Measurements from ENCODE around the gene ECM2.

Gene ECM2

GRCh38 chr9:92496396-92497176 lies 39.2 kb downstream of the ECM2 start:
- no peak for DNase-seq

GRCh38 chr9:92494856-92495255 lies 40.9 kb downstream of the ECM2 start:
- no peak for DNase-seq

- no peak for DNase-seq
Observed at GRCh38 chr9:92493749-92494387, 41.9 kb downstream of the ECM2 start.

- no peak for DNase-seq
Observed at GRCh38 chr9:92492781-92493401, 42.9 kb downstream of the ECM2 start.

DNA sequence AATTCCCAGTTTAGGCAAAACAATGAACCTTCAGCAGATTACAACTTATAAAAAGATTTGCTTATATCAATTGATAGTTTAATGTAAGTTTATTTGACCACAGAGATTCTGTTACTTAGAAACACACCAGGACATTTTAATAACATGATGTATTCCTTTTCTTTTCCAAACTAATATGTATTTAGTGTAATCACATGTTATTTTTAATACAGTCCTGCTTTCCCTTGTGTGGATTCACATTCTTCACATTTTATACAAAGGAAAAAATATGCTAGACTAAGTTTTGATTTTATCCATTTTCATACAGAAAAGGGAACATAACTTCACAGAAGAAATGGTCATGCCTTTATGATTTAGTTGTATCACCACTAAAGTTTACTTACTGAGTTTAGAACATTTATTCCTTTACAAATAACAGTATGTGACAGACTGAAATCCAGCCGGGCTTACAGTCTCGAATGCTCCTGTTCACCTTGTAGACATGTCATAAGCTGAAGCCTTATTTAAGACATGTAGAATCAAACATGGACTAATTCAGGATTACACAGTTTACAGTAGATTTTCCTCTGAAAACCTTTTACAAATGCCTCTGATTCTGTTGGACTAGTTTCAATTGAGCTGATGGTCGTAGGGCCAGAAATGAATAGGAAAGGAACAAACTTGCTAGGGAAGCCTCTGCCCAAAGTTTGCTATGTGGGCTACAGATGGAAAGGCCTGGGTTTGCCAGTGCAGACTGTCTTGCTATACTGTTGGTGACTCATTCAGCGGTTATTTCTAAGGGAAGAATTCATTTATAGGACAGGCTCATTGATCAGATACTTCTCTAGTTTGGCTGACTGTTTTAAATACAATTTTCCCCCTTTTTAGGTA lies 46.9 kb downstream of the ECM2 start:
- DNase-seq, result no peak

GRCh38 chr9:92486371-92486770 lies 49.4 kb downstream of the ECM2 start:
- DNase-seq, result no peak

GRCh38 chr9:92484563-92484962 lies 51.2 kb downstream of the ECM2 start:
- DNase-seq, result no peak

DNA sequence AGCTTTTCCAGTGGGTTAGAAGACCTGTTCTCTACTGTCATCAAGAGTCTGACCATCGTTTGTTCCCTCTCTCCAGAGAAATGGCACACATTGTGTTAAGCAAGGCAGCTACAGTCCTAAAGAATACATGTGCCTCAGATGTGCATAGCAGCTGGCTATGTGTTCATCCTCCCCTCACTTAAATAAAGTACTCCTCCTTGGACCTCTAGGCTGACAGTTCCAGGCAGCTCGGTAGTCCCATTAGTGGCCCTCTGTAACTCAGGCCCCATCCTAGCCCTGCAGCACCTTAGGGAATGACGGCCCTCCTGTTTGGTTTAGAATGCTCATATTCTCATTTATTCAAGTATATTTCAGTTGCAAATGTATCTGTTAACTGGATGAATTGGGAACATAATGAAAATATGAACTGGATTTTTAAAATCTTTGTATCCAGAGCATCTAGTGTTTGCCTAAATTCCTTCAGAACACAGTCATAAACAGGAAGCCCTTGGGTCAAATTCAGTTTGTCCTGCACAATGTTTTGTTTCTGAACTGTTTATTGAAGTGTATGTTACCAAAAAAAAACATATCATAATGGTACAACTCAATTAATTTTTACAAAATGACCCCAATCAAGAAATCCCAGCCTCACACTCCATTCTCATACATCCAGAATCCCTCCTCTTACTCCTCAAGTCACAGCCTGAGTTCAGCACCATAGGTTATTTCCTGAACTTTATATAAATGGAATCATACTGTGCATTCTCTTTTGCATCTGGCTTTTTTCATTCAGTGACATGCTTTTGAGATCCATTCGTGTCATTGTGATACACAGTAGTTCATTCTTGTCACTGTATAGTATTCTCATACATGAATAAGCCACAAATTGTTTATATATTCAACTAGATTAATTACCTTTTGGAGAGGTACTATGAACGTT lies 51.9 kb downstream of the ECM2 start:
- DNase-seq, result no peak

GRCh38 chr9:92482805-92483204 lies 53.0 kb downstream of the ECM2 start:
- no peak for DNase-seq

DNA sequence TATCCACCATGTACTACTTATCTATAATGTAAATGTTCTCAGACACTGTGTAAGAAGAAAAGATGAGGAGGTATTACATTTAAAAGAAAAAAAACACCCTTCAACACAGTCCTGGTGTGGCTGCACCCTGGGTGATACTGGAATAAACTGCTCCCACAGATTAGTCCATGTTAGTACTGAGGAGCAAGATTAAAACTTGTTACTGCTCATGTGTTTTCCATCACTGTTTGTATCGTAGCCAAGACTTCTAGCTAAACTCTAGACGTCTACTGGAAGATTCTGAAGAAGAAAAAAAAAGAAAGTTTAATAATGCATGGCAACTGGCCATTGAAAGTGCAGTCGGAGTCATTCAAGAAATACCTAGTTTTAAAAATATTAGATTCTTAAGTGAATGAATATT lies 53.5 kb downstream of the ECM2 start, which contains the start of gene ASPN:
ASPN (minus strand) TSS at position 178 of the 400 bp plus-strand sequence.
- no peak for DNase-seq

- DNase-seq, result no peak
Observed at GRCh38 chr9:92480986-92481633, 54.7 kb downstream of the ECM2 start.

GRCh38 chr9:92480291-92480771 lies 55.5 kb downstream of the ECM2 start:
- no peak for DNase-seq

GRCh38 chr9:92479346-92479745 lies 56.4 kb downstream of the ECM2 start:
- no peak for DNase-seq

GRCh38 chr9:92478783-92479182 lies 57.0 kb downstream of the ECM2 start:
- no peak for DNase-seq

DNA sequence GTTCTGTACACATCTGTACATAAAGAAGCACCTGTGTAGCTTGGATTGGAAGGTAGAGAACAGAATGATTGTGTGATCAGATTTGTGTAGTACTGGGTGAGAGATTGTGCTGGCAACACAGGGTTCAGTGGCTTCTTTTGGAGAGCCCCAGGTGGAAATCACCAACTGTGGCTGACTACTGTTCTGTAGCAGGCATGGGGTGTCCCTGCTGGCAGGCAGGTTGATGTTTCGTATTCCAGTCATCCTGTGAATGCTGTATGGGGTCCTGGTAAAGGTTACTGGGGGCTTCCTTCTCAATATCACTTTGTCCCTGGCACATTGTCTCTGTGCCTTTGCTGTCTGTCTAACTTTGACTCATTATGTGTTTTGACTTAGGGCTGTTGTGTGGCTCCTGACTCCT lies 58.8 kb downstream of the ECM2 start:
- no peak for DNase-seq

- no peak for DNase-seq
Observed at GRCh38 chr9:92474587-92474986, 61.2 kb downstream of the ECM2 start.

DNA sequence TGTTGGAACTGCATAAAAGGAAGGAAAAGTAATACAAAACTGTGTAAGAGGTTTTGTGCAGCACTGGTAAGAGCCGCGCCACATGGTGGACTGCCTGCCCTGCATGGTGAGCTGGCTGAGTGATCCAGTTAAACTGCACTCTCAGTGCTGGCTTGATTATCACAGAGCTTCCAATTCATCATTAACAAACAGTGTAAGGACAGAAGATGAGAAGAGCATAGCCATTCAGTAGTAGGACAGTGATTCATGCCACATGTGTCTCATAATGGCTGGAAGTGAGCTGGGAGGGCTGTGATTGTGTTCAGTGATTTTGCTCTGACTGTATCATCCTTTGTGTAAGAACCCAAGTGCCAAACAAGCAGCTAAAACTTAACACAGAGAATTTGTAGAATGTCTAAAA lies 67.6 kb downstream of the ECM2 start:
- DNase-seq, result no peak

DNA sequence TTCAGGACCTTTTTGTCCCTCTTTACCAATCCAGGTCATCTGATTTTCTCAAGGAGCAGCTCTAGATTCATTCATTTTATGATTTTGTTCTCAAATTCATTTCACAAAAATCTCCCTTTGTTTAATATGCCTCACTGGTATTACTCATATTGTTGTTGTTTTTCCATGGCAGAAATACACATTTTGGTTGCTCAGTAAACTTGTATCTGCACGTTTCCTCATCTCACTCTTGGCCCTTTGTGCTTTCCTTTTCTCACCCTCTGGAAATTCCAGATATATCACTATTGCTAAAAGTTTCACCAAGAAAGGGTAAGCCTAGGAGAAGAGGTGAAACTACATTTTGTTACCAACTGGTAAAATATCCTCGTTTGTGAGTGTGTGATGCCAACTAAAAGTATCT lies 68.3 kb downstream of the ECM2 start:
- DNase-seq, result no peak

- no peak for DNase-seq
Observed at GRCh38 chr9:92467041-92467440, 68.7 kb downstream of the ECM2 start.

DNA sequence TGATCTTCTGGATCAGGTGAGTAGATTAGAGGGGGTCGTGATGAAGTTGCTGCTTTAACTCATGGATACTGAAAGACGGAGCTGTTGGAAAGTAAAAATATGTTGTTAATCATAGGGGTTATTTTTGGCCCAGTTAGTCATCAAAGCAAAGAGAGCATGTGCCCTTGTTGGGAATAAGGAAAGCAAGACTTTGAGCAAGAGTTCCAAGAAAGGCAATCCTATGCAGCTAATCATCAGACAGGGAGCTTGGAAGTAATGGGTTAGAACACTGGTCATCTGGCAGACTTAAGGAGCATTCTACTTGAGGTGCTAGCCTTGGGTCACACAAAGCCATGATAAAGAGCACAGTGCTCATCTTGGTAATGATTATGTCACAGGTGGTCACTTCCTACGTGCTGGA lies 71.8 kb downstream of the ECM2 start:
- DNase-seq, result no peak

GRCh38 chr9:92463387-92463786 lies 72.4 kb downstream of the ECM2 start:
- DNase-seq, result no peak

Measured in T1000 (cell line).